NCI-H524 (cell line): ENCODE data around the gene ITCH.
"Not testable (repeated sequence)": the region's sequence is repeated elsewhere in the genome, so short reads cannot be mapped to it uniquely, and the experiment has no call there.

Experiments
- DNase-seq, 2 experiments: peaks; one replicate each; lab custom pipeline; 2025; lab: John Stamatoyannopoulos, UW

ITCH gene

DNA sequence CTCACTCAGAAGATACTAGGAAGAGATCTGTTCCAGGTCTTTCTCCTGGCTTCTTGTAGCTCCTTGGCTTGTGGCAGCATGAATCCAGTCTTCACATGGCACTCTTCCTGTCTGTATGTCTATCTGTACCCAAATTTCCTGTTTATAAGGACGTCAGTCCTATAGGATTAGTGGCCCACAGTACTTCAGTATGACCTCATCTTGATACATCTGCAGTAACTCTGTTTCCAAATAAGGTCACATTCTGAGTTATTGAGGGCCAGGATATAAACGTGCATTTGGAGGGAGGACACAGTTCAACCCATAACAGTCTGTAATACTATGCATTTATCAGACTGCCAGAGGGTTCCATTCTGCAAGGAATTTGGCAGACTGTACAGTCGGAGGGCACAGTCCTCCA lies 95.6 kb downstream of the ITCH start:
- no peak for DNase-seq

DNA sequence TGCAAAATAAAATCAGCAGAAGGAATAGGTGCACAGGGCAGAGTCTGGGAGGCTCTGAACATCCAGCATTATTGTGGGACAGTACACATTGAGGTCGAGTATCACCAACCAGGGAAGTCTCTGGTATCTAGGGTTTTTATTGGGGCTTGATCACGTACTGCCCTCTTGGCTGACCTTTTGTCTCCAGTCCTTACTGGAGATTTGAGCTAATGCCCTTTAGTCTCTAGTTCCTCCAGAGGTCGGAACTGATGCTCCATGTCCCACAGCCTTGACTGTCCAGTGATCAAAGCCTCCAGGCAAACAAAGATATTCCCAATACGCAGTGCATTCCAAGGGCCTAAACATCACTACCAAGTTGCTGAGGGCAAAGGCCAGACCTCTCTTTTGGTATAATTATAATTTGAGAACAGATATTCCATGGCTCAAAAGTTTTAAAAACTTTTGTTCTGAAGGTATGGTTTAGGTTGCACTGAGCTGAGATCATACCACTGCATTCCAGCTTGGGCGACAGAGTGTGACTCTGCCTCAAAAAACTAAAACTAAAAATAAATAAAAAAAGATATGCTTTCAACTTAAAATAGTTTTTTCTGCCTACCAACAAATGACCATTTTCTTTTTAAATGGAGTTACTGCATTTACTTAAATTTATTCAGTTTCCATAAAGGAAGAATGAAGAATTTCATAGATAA lies 96.3 kb downstream of the ITCH start:
- no peak for DNase-seq

DNA sequence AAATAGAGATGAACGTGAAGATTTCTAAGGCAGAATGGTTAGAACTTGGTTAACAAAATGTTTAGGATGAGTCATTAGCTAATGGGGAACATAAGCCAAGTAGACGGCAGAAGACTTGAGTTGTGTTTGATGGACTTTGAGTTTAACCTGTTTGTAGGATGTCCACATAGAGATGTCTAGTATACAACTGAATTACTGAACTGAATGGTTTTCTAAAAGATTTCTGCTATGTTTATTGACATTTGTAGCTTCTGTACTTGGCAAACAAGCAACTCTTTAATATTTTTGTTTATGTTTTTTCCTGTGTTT lies 98.7 kb downstream of the ITCH start:
- DNase-seq = no peak

DNA sequence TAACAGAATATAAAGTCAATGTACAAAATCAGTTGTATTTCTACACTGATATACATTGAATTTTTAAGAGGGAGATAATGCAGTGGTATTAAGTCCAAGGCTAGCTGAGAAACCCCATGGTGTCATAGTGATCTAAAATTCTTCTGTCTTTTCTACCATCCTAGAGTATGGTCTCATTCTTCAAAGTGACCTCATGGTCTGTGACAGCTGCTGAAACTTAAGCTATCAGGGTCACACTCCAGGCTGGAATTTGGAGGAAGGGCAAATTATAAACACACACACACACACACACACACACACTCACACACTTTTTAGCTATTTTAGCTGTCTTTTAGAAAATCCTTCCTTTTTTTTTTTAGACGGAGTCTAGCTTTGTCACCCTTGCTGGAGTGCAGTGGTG lies 105.9 kb downstream of the ITCH start:
- peak in 1 of 2 experiments; percentile 9 for DNase-seq

DNA sequence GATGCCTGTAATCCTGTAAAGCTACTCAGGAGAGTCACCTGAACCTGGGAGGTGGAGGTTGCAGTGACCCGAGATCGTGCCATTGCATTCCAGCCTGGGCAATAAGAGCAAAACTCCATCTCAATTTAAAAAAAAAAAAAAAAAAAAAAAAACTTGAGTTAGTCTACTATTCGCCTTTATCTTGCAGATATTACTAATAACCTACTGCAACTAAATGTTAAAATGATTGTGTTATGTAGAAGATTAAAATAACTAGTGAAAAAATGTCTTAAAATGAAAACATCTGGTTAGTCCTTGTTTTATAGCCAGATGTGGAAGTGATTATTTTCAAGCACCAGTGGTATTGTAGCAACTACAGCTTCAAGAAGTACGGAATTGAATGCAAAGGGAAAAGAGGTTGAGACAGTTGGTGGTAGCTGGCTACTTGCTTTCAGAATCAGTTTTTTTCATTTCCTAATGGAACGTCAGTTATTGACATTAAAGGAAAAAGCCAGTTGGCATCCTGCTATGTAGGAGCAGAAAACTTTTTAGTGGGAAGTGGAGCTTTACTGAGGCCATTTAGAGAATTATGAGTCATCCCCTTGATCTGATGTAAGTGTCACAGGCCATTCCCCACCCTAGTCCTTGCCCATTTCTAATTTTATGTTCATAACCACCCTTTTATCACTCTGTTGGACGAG lies 109.3 kb downstream of the ITCH start:
- peak in 1 of 2 experiments; percentile 33 for DNase-seq

DNA sequence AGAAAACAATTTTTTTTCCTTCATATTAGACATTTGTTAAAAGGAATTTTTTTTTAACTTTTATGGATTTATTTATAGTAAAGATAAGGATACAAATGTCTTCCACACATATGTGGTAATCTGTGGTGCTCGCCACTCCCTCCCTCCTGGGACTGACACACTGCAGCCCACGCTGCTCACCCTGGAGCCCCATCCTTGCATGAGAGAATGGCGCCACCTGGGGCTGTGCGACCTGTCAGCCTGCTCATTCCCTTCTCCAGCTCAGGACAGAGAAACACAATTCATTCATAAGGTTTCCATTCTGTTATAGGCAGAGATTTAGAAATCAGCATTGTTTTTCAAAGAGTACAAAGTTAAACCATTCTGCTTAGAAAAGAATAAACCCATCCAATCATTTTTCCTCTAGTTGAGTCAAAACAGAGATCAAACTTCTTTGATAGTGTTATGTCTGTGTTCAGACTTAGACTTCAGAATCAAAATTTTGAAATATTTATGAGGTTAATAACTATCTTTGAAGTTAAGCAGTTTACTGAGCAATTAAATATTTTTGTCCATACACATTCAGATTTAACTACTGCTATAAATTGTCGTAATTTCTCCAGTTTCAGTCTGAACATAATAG lies 110.3 kb downstream of the ITCH start:
- DNase-seq = peak; percentile 56 to 85

DNA sequence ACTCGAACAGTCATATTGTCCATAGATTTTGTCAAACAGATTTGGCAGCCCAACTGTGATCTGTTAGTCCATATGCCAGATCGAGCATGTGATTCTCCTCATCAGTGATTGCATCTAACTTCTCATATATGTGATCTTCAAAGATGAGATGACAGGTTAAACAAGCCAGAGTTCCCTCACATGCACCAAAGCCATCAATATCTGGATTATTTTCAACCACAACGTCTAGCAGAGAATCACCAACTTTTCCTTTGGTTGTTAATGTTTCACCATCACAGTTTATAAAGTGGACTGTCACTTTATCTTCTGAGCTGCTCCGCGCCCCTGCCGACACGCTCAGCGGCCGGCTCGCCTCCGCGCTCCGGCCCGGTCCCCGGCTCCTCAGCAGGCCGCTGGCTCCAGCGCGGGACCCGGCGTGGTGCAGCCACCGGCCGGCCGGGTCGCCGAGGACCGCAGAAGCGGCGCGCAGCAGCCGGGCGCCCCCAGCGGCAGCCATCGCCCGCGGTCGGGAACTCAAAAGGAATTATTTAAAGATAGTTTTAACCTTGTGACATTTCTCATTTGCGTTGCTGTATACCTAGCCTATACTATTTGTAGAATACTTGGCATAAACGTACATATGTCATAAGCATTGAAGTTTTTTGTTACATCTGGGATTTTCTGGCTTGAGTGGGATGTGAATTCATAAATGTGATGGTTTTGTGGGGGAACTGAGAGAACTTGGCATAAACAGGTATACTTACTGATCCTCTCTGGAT lies 113.1 kb downstream of the ITCH start:
- peak; percentile 5 to 61 for DNase-seq

DNA sequence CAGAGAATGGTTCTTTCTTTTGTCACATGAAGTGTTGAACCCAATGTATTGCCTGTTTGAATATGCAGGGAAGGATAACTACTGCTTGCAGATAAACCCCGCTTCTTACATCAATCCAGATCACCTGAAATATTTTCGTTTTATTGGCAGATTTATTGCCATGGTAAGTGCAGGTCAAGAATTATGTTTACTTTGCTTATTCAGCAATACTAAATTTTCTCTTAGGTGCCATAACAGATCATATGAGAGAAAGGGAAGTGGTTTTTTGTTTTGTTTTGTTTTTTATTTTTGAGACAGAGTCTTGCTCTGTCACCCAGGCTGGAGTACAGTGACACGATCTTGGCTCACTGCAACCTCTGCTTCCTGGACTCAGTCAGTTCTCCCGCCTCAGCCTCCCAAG lies 116.6 kb downstream of the ITCH start:
- DNase-seq = no peak

DNA sequence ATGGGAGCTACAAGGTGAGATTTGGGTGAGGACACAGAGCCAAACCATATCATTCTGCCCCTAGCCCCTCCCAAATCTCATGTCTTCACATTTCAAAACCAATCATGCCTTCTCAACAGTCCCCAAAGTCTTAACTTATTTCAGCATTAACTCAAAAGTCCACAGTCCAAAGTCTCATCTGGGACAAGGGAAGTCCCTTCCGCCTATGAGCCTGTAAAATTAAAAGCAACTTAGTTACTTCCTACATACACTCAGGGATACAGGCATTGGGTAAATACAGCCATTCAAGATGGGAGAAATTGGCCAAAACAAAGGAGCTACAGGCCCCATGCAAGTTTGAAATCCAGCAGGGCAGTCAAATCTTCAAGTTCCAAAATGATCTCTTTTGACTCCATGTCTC lies 119.1 kb downstream of the ITCH start:
- DNase-seq = not testable (repeated sequence)

DNA sequence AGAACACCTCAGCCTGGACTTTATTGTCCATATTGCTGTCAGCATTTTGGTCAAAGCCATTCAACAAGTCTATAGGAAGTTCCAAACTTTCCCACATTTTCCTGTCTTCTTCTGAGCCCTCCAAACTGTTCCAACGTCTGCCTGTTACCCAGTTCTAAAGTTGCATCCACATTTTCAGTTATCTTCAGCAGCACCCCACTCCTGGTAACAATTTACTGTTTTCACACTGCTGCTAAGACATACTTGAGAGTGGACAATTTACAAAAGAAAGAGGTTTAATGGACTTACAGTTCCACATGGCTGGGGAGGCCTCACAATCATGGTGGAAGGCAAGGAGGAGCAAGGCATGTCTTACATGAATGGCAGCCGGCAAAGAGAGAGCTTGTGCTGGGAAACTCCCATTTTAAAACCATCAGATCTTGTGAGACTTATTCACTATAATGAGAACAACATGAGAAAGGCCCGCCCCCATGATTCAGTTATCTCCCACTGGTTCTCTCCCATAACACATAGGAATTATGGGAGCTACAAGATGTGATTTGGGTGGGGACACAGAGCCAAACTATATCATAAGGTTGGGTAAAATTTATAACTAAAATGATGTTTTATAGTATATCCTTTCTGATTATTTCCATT lies 120.6 kb downstream of the ITCH start:
- not testable (repeated sequence) for DNase-seq

DNA sequence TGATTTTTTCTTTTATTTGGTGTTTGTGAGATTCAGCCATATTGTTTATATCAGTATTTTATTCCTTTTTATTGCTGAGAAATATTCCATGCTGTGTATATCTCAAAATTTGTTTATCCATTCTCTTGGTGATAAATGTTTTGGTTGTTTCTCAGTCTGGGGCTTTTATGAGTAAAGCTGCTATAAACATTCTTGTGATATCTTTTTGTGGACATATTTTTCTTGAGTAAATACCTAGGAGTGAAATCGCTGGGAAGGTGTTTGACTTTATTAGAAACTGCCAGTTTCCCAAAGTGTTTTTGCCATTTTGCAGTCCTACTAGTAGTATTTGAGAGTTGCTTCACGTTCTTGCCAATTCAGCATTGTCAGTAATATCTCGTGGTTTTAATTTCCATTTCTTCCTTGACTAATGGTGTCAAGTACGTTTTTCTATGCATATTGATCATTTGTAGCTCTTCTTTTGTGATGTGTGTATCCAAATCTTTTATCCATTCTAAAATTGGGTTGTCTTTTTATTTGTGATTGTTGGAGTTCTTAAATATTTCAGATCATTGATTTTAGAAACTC lies 122.1 kb downstream of the ITCH start:
- no peak for DNase-seq

DNA sequence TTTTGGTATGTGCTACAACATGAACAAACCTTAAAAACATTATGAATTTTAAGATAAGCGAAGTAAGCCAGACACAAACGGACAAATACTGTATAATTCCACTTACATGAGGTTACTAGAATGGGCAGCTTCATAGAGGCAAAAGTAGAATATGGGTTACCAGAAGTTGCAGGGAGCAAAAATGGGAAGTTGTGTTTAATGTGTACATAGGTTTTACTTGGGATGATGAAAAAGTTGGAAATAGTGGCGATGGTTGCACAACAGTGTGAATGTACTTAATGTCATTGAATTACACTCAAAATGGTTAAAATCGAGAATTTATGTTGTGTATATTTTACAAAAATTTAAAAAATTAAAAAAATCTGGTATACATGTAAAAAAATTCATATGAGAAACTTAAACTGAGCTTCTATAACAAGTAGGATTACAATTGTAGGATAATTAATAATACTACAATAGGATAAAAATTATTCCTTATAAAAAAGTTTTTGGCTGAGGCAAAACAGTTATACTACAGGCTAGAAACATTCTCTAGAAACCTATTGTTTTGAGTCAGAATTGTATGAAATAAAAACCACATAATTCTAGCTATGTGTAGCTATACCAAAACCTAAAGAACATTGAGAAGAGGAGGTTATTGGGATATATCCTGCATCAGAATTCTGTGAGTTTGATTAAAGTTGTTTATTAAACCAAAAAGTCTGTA lies 128.3 kb downstream of the ITCH start:
- DNase-seq = no peak

DNA sequence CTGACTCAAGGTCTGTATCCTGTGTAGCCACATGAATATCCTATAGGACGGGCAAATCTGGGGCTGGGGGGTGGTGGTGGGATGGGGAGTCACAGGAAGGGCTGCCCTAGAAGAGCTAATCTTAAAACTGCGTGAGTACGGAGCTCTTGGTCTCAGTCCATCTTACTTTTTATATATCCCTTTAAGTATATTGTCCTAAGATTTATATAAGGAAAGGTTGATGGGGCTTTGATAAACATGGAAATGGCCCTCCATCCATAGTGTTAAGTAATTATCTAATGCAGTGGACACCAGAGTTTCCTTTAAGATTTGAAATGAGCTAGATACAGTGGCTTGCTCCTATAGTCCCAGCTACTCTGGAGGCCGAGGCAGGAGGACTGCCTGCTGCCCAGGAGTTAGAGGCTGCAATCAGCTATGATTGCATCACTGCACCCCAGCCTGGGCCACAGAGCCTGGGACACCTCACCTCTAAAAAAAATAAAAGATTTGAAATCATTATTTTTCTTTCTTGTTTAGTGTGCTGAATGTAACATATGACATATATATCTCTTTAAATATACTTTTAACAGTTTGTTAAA lies 128.9 kb downstream of the ITCH start:
- DNase-seq = no peak

DNA sequence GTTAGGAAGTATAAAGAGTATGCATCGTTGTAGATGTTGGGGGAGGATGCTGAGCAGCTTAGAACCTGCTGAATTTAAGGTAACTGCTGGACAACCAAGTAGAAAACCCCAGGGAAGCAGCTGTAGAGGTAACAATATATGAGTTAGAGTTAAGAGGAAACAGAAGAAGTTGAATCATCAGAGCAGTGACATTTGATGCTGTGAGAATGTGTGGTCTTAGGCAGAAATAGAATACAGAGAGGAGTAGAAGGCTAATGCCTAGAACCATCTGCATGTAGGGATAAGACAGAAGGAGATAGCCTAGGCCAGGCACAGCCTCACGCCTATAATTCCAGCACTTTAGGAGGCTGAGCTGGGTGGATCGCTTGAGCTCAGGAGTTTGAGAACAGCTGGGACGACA lies 130.6 kb downstream of the ITCH start:
- peak in 1 of 2 experiments; percentile 41 for DNase-seq

DNA sequence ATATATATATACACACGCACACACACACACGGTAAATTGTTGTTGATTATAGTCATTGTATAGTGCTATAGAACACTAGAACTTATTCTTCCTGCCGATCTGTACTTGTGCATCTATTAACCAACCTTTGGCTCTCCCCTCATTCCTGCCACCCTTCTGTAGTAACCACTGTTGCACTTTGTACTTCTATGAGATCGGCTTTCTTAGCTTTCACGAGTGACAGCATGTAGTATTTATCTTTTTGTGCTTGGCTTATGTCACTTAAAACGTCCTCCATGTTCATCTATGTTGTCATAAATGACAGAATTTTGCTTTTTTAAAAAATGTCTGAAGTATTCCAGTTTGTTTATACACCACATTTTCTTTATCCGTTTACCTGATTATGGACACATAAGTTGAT lies 132.2 kb downstream of the ITCH start:
- DNase-seq = no peak

DNA sequence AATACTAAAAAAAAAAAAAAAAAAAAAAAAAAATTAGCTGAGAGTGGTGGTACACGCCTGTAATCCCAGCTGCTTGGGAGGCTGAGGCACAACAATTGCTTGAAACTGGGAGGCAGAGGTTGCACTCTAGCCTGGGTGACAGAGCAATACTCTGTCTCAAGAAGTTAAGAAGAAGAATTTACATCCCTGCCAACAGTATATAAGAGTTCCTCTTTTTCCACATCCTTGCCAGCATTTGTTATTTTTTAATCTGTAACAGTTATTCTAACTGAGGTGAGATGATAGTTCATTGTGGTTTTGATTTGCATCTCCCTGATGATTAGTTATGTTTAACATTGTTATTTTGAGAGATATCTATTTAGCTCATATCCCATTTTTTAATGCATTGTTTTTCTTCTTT lies 132.8 kb downstream of the ITCH start:
- DNase-seq = no peak

DNA sequence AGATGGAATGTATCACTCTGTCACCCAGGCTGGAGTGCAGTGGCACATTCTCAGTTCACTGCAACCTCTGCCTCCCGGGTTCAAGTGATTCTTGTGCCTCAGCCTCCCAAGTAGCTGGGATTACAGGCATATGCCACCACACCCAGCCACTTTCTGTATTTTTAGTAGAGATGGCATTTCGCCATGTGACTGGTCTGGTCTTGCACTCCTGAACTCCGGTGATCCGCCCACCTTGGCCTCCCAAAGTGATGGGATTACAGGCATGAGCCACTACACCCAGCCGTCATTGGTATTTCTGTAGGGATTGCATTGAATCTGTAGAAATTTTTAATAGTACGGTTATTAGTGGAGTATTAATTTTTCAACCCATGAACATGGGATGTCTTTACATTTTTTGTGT lies 134.5 kb downstream of the ITCH start:
- DNase-seq = not testable (repeated sequence)

DNA sequence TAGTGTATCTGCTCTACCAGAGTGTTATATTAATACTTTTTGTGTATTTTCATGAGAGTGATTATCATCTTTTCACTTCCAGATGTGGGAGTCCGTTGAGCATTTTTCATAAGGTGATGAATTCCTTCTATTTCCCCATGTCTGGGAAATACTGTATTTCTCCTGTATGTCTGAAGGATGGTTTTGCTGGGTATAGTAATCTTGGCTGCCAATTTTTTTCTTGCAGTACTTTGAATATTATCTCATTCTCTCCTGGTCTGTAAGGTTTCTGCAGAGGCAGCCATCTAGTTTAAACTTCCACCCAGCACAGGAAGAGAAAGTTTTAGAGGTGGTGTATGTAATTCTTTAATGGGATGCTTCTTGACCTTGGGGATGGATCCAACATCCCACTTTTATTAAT lies 137.8 kb downstream of the ITCH start:
- no peak for DNase-seq

DNA sequence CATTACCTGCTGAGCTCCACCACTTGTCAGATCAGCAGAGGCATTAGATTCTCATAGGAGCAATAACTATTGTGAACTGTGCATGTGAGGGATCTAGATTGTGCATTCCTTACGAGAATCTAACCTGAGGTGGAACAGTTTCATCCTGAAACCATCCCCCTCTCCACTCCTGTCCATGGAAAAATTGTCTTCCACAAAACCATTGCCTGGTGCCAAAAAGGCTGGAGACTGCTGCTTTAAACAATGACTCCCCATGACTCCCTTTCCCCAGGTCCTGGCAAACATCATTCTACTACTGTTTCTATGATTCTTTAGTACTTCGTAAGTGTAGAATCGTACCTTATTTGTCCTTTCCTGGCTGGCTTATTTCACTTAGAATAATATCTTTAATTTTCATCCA lies 143.4 kb downstream of the ITCH start:
- DNase-seq = no peak

DNA sequence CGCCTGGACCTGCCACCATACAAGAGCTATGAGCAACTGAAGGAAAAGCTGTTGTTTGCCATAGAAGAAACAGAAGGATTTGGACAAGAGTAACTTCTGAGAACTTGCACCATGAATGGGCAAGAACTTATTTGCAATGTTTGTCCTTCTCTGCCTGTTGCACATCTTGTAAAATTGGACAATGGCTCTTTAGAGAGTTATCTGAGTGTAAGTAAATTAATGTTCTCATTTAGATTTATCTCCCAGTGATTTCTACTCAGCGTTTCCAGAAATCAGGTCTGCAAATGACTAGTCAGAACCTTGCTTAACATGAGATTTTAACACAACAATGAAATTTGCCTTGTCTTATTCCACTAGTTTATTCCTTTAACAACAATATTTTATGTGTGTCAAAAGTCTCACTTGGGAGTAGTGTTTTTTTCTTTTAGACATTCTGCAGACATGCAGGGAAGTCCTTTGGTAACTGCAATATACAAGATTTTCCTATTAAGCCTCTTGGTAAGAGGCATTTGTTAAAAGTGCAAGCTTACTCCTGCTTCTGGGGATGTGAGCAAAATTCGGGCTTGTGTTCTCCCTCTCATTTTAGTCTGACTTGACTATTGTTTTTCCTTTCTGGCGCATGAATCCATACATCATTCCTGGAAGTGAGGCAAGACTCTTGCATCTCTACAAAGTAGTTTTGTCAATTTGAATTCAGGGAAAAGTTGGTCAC lies 144.8 kb downstream of the ITCH start:
- no peak for DNase-seq
